ENCODE results near the gene GUCD1. TPM values are rescaled to one million over a fixed set of nuclear protein-coding genes. Genes with fewer than 3 reads are reported as not detected.

The GUCD1 gene
- total and polyA plus RNA-seq, 2 of the 13 experiments (the other 11 are each of a cell fraction or from before 2014, with no cell fraction given): 128 to 245 TPM

DNA sequence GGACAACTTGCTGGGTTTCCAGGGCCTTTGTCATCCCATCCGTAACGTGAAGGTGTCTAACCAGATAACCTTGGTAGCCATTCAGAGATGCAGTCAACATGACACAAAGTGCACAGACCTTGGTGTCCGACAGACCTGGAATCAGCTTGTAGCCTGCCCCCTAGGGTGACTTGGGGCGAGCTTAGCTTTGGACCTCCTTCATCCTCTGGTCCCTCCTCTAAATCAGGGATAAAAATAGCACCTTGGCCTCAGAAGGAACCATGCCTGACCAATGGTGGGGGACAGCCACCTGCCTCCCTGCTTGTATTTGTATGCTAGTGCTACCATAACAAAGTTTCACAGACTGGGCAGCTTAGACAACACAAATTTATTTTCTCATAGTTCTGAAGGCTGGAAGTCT is 4.5 kb upstream of the GUCD1 start:
- peak overlapping the region; percentile 30; the same call in 1 of the 2 replicates for H3K9ac ChIP-seq (ENCODE audit: insufficient read depth, low read depth, low read length)
- H2AFZ ChIP-seq (ENCODE audit: low read length): no peak overlapping the region
- H3K4me2 ChIP-seq (ENCODE audit: low read depth, low read length): peak overlapping the region; percentile 99
- H3K27me3 ChIP-seq (ENCODE audit: control insufficient read depth in 1 of 2, insufficient read depth in 2 of 2, low read length in 2 of 2): no peaks in the 10 kb centered on the region; a peak in 1 of 5 replicates
- CTCF ChIA-PET (ENCODE audit: low intra/inter-chr PET ratio, low total read pairs): no interaction called here
- H3K36me3 ChIP-seq (replicated peaks in 1 of 2; ENCODE audit: control insufficient read depth in 1 of 2, insufficient read depth in 2 of 2, low read length in 2 of 2): peaks cover 23 to 52% of the 10 kb centered on the region in 2 experiments
- BruUV-seq (replicated peaks): no TSS peak
- no peak overlapping the region for H3K4me3 ChIP-seq (replicated peaks in 1 of 3; ENCODE audit: insufficient read depth in 1 of 3, low read depth in 2 of 3, low read length in 3 of 3)
- H3K79me2 ChIP-seq (ENCODE audit: insufficient read depth, low read length): peaks cover 86% of the 10 kb centered on the region
- peaks cover 77% of the 10 kb centered on the region for H3K4me1 ChIP-seq (ENCODE audit: insufficient read depth, low read length)
- no peak for TF ChIP-seq ZNF354B (CRISPR knock-in tag; IDR thresholded peaks at IDR 0.05)
- TF ChIP-seq CTCF (CRISPR knock-in tag; IDR thresholded peaks at IDR 0.05): peak; percentile 11; the same call in 1 of the 2 replicates
- no peak for TF ChIP-seq TAF1 (CRISPR knock-in tag; IDR thresholded peaks at IDR 0.05)
- TF ChIP-seq, protein P1, sequence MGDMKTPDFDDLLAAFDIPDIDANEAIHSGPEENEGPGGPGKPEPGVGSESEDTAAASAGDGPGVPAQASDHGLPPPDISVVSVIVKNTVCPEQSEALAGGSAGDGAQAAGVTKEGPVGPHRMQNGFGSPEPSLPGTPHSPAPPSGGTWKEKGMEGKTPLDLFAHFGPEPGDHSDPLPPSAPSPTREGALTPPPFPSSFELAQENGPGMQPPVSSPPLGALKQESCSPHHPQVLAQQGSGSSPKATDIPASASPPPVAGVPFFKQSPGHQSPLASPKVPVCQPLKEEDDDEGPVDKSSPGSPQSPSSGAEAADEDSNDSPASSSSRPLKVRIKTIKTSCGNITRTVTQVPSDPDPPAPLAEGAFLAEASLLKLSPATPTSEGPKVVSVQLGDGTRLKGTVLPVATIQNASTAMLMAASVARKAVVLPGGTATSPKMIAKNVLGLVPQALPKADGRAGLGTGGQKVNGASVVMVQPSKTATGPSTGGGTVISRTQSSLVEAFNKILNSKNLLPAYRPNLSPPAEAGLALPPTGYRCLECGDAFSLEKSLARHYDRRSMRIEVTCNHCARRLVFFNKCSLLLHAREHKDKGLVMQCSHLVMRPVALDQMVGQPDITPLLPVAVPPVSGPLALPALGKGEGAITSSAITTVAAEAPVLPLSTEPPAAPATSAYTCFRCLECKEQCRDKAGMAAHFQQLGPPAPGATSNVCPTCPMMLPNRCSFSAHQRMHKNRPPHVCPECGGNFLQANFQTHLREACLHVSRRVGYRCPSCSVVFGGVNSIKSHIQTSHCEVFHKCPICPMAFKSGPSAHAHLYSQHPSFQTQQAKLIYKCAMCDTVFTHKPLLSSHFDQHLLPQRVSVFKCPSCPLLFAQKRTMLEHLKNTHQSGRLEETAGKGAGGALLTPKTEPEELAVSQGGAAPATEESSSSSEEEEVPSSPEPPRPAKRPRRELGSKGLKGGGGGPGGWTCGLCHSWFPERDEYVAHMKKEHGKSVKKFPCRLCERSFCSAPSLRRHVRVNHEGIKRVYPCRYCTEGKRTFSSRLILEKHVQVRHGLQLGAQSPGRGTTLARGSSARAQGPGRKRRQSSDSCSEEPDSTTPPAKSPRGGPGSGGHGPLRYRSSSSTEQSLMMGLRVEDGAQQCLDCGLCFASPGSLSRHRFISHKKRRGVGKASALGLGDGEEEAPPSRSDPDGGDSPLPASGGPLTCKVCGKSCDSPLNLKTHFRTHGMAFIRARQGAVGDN (CRISPR knock-in tag; IDR thresholded peaks at IDR 0.05): no peak
- no peak for TF ChIP-seq KLF13 (CRISPR knock-in tag; IDR thresholded peaks at IDR 0.05)
- no peak for TF ChIP-seq KLF12 (CRISPR knock-in tag; IDR thresholded peaks at IDR 0.05; ENCODE audit: borderline replicate concordance)
- no peak for TF ChIP-seq TEAD3 (CRISPR knock-in tag; optimal IDR thresholded peaks at IDR 0.05; ENCODE audit: borderline replicate concordance)
- no peak for TF ChIP-seq ZNF569 (CRISPR knock-in tag; IDR thresholded peaks at IDR 0.05; ENCODE audit: borderline replicate concordance)
- H3K9me3 ChIP-seq (ENCODE audit: low read length): no peaks in the 10 kb centered on the region
- intact Hi-C loops (cut with micrococcal nuclease; ENCODE audit: unreplicated experiment): no loop called here
- DNase-seq (ENCODE audit: low spot score) (no peak), FAIRE-seq (no peak), ATAC-seq (no peak)
- 84% methylated on average over 4 of the region's 4 CpGs for WGBS (ENCODE audit: low lambda C conversion rate)
- no peak overlapping the region for H3K27ac ChIP-seq (ENCODE audit: extremely low read length, insufficient read depth, low read length)
- H4K20me1 ChIP-seq (ENCODE audit: insufficient read depth, low read length): peaks cover 22% of the 10 kb centered on the region
- POLR2A ChIA-PET: interaction anchor here (0.5 to 3.3 kb wide), 6 partner anchors 9 to 39 kb away, joined by 3 to 18 read pairs (median 6); no protein-coding TSS in a partner anchor
- in situ Hi-C loops (cut with HindIII; ENCODE audit: extremely low pct_ligation_motif_present, low pct_unique_long_range_greater_than_20kb): loop anchor here (5.0 kb wide), 1 partner anchor 33 kb away; the partner anchor contains the start of gene LRRC75B
